ENCODE measurements around the gene NTS.

NTS gene, protein sequence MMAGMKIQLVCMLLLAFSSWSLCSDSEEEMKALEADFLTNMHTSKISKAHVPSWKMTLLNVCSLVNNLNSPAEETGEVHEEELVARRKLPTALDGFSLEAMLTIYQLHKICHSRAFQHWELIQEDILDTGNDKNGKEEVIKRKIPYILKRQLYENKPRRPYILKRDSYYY

GRCh38 chr12:85874031-85874461, at the start of gene NTS:
Gene NTS (plus strand): TSS chr12:85874295. CDS start chr12:85874404, 109 bp downstream.
- no peak for DNase-seq (ENCODE audit: low read depth, low spot score)

GRCh38 chr12:85825746-85826145, 48.3 kb upstream of the NTS start:
- no peak for DNase-seq (ENCODE audit: low read depth, low spot score)

GRCh38 chr12:85828576-85828975, 45.5 kb upstream of the NTS start:
- DNase-seq (ENCODE audit: low read depth, low spot score) = no peak

DNA sequence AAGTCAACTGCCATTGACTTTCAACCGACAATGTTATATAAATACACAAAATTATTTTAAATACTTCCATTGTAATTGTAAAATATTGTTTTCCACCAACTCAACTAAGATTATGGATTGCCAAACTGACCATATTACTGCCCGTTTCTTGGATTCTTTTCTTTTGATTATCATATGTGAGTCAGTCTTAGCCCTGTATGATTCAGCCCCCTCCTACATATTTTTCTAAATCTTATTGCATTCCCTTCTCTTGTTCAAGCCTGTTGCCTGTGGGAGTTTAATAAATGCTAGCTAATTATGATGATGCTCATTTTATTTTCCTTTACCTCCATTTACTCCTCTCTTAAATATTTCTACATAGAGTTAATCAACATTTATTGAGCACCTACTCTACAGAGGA, 44.7 kb upstream of the NTS start:
- no peak for DNase-seq (ENCODE audit: low read depth, low spot score)

- no peak for DNase-seq (ENCODE audit: low read depth, low spot score)
Measured at GRCh38 chr12:85831327-85831990, 42.6 kb upstream of the NTS start.

- no peak for DNase-seq (ENCODE audit: low read depth, low spot score)
Measured at GRCh38 chr12:85833579-85833978, 40.5 kb upstream of the NTS start.

DNA sequence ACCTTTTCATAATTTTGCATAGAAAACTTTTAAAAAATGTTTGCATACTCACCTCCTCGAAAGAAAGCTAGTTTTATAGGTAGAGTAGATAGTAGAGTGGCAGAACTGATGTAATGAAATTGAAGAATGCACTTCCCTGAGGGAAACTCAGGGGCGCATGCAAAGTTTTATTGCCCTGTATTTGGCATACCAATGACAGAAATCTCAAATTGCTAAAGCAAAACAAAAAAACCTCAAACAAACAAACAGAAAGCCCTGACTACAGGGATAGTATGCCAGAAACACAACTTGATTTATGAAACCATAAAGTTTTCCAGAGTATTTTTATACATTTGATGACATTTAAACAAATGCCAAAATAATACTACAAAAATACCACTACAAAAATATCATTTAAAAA, 39.7 kb upstream of the NTS start:
- DNase-seq (ENCODE audit: low read depth, low spot score) = no peak

DNA sequence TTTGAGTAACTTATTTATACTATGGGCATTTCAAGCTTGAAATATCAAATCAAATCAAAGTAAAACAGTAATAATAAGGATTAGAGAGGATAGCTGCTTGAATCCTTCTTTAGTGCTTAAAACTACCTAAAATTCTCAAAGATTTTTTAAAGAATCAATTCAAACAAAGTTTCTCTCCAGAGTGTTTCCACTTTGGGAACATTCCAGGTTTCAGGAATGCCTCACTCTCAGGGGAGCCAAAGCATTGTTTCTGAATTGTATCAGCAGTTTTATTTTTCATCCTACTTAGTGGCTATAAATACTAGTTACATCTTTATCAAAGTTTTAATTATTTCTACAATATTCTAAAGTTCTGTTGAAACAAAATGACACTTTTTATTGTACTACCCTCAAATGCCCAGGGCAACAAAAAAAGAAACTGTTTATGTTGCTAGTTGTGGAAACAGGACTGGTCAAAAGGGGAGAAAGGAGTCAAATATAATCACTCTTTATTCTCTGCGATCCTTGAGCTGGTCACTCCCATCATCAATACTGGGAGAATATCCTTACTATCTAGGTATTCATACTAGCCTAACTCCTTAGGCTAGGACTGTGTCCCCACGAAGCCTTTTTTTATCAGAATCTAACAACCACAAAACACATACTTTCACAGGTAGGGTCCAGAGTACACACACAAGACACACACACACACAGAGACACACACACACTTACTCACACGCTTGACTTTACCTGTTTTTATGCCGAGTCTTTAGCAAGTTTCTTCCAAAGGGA, 38.5 kb upstream of the NTS start:
- no peak for DNase-seq (ENCODE audit: low read depth, low spot score)

DNA sequence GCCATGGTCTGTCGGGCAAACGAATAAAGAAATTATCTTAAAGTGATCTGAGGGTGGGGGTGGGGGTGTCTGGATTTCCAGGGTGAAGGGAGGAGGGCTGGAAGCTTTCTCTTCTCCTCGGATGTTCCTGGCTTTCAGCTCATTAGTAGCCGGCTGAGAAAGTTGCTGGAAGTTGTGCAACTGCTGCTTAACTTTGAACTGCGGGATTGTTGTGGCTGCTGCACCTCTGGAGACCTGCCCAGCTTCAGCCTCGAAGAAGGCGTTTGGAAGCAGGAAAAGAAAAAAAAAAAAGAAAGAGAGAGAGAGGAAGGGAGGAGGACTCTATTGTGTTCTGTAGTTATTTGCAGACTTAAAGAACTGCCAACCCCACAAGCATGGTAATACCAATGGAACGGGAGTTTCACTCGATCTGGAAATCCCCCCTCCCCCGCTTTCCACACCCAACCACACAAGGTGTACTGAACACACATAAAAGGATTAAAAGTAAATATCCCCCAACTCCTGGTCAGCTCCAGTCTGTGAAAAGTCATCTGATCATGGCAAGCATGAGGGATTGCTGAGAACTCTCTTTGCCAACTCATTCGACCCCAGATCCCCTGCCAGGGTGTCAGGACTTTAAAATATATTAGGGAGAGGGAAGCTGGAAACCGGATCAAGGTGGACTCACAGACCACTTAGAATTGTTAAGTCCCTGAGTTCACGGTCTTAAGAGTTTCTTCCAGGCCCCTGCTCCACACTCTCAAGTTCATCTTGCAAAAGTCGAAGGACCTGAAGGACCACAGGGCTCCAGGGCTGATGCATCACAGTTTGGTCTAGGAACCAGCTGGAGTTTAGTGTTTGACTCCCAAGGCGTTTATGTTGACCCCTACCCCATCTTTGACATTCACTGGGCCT, 37.7 kb upstream of the NTS start, which contains the start of gene RASSF9:
TSS of gene RASSF9 (minus strand) at position 213 of the 894 bp plus-strand sequence. CDS start at position 5, 208 bp downstream.
- no peak for DNase-seq (ENCODE audit: low read depth, low spot score)

DNA sequence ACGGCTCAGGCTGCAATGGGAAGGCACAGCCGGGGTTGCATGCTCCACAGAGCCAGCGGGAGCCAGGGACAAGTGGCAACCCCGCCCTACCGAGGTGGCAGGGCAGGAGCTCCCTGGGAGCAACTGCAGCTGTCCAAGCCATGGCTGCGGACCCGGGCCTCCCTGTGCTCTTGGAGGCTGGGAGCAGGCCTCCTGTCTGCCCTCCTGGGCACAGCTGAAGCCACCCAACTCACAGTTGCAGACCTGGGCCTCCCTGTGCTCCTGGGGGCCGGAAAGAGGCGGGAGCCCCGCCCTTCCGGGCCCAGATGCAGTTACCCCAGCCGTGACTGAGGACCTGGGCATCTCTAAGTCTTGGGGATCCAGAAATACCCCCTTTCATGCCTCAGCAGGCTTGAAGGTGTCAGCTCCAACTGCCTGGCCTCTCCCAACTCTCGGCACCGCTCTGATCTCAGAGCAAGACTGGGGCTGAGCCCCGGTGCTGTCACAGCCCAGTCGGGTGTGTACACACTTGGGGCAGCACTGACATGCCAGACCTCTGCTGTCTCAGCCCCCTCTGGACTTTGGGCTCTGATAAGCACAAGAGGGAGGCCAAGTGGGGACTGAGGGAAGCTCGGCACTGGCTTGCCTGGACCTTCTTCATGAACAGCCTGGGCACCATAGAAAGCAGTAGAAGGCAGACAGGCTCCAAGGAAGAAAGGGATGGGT, 30.3 kb upstream of the NTS start:
- no peak for DNase-seq (ENCODE audit: low read depth, low spot score)

DNA sequence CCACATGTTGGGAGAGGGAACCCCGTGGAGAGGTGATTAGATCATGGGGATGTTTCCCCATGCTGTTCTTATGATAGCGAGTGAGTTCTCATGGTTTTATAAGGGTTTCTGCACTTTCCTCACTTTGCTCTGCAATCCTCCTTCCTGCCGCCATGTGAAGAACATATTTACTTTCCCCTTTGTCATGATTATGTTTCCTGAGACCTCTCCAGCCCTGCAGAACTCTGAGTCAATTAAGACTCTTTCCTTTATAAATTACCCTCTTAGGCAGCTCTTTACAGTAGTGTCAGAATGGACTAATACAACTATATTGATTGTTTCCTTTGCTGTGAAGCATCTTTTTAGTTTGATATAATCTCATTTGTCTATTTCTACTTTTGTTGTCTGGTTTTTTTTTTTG, 24.8 kb upstream of the NTS start:
- no peak for DNase-seq (ENCODE audit: low read depth, low spot score)

- DNase-seq (ENCODE audit: low read depth, low spot score) = no peak
Measured at GRCh38 chr12:85855305-85855704, 18.8 kb upstream of the NTS start.

DNA sequence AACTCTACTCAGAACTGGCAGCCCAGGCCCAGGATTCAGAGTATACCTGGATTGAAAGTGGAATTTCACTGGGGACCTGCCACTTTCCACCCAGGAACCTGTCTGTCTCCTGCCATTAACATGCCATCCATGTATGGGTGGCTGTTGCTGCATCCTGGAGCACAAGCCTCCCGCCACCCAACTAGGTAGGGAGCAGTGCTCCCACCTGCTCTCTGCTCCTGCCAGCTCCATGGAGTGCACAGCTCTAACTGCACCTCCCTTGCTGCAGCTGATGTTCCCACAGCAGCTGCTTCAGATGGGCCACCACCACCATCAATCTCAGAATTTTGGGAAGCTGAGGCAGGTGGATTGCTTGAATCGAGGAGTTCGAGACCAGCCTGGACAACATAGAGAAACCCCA, 17.1 kb upstream of the NTS start:
- no peak for DNase-seq (ENCODE audit: low read depth, low spot score)

GRCh38 chr12:85865890-85866289, 8.2 kb upstream of the NTS start:
- no peak for DNase-seq (ENCODE audit: low read depth, low spot score)

DNA sequence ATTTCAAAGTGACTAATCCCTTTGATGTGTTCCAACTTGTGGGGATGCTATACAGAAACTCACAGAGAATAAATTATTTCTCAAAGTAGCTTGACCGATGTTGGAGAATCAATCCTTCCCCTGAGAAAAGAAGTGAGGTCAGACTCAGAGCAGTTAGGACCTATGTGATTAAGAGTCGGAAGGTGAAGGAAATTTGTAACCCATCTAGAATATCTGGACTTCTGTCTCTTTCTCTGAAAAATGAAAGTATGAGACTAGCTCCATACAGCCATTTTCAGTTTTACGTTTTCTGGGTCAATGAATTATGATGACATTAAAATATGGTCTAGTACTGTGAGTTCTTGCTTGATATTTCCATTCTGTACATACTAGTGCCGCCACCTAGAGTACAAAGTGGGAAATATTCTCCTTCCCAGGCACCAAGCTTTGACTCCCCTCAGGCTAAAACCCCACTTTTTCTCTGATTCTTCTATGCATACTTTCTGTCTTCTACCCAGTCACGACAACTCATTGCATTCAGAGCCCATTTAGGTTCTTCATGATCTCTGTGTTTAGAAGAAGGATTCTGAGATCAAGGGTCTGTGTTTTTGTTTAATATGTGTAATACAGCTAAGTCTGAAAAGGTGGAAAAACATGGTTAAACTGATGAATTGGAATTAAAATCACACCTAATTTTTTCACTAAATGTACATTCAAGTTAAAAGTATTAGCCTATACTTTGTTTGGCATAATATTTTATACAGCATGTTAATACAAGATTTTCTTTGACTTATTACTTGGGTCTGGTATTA, 6.9 kb upstream of the NTS start:
- DNase-seq (ENCODE audit: low read depth, low spot score) = no peak

DNA sequence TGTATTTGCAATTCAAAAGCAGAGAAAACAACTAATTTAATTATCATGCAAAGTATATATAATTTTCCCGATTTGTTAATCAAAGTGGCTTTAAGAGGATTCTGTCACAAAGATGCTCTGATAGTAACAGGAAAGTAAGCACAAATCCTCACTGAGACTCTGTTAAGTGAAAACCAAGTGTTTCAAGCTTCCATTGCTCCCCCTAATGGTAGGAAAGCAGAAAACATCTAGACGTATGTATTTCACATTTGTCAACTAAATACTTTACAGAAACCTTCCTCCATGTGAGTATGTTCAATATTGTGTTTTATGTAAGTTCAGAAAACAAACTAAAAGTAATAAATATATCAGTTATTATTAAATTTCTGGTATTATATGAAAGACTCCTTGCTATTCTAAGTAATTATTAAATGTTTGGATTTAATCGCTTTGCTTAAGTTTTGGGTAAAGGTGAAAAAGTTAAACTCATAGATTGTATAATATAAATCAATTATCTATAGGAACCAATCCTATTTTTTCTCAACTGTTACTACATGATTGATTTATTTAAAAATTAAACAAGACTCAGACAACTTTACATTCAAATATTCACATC, 1.5 kb upstream of the NTS start:
- no peak for DNase-seq (ENCODE audit: low read depth, low spot score)

DNA sequence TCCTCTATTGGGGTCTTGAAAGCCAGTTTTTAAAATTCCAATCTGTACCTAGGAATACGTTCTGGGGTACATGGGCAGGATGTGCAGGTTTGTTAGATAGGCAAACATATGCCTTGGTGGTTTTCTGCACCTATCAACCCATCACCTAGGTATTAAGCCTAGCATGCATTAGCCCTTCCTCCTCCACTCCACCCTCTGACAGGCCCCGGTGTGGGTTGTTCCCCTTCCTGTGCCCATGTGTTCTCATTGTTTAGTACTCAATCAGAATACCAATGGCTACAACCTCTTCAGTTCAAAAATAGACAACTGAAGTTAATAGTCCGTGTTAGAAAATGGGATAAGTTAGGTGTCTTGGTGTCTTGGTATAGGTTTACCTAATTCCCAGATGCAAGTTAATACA, 3.4 kb downstream of the NTS start:
- DNase-seq (ENCODE audit: low read depth, low spot score) = no peak

- no peak for DNase-seq (ENCODE audit: low read depth, low spot score)
Measured at GRCh38 chr12:85883763-85884162, 9.7 kb downstream of the NTS start.

DNA sequence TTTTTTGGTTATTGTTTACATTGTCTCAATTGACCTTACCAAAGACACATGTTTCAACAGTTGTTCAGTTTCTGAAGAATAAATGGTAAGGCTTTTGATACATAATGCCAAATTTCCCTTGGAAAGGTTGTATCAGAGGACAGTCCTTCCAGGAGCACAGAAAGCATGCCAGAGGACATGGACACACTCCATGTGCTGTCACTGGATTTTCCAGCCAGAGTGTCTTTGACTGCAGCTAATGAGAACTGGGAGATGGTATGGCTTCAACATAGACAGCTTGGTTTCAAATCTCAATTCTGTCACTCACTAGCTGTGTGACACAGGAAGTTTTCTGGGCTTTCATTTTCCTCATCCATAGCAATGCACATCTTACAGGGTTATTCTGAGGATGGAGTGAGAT, 20.6 kb downstream of the NTS start:
- DNase-seq (ENCODE audit: low read depth, low spot score) = no peak

Measured in activated naive CD8-positive, alpha-beta T cell treated with anti-CD3 and anti-CD28 coated beads, Interleukin-2, amount 50 U/mL, for 16 hours (primary cell).